SKM-1 (cell line): ENCODE data around the gene ATP2B1.

ENCODE experiments used
- DNase-seq: peaks from one replicate; lab custom pipeline; 2025; ENCODE audit not compliant: unreplicated experiment; lab: John Stamatoyannopoulos, UW

ATP2B1 gene

DNA sequence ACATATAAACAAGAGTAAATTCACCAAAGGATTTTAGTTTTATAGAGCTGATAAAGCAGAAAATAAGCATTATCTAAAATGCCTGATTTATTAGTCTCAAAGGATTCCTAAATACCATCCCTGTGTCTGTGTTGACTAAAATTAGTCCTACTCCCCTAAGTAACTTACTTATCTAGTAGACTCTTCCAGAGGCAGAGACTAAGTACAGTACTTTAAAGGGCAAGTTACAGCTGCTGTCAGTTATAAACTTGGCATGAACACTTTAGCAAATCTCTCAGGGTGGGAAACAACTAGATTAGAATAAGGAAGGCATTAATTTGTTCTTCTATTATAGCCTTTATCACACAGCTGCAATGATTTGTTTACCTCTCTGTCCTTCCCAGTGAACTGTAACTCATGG, 46.0 kb downstream of the ATP2B1 start:
- no peak for DNase-seq

GRCh38 chr12:89661706-89662330, 46.8 kb downstream of the ATP2B1 start:
- no peak for DNase-seq

DNA sequence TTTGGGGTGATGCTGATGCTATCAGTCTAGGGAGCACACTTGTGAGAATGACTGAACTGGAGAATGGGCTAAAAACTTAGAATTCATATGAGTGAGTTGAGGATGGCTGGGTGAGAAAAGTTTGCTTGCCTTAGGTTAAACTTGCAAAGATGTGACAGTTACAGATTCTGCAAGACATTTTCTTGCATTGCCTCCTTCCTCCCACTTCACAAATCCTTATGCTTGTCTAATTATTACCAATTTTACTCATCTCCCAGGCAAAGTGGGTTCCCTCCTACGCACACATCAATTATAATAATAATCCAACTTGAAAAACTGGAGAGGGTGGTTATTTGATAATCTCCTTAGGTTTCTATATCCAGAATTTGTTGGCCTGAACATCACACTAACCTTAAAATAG, 50.9 kb downstream of the ATP2B1 start:
- no peak for DNase-seq

GRCh38 chr12:89657066-89657465, 51.6 kb downstream of the ATP2B1 start:
- no peak for DNase-seq

- no peak for DNase-seq
These were observed 52.8 kb downstream of the ATP2B1 start for GRCh38 chr12:89655841-89656240.

GRCh38 chr12:89651192-89651591, 57.4 kb downstream of the ATP2B1 start:
- no peak for DNase-seq

DNA sequence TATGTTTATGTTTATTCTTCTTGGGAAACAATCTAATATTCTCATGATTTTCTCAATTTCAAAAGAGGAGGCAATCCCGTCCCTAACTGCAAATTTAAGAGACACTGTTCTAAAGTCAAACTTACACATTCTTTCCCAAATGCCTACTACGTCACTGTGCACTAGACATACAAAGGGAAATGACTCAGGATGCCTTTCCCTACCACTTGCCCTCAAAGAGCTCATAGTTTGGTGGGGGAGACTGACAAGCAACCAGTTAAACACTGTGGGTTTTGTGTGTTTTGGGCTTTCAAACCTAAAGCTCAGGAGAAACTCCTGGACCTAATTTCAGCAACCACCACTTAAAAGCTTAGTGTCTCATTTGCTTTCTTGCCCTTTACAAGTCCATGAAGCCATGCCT, 58.4 kb downstream of the ATP2B1 start:
- no peak for DNase-seq

DNA sequence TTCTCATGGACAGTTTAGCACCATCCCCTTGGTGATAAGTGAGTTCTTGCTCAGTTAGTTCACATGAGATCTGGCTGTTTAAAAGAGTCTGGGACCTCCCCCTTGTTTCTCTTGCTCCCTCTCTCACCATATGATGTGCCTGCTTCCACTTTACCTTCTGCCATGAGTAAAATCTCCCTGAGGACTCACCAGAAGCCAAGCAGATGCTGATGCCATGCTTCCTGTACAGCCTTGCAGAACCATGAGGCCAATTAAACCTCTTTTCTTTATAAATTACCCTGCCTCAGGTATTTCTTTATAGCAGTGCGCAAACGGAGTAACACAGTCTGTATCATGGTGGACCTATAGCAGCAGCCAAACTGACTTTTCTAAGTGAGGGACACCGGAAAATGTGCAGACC, 58.8 kb downstream of the ATP2B1 start:
- DNase-seq, result no peak

DNA sequence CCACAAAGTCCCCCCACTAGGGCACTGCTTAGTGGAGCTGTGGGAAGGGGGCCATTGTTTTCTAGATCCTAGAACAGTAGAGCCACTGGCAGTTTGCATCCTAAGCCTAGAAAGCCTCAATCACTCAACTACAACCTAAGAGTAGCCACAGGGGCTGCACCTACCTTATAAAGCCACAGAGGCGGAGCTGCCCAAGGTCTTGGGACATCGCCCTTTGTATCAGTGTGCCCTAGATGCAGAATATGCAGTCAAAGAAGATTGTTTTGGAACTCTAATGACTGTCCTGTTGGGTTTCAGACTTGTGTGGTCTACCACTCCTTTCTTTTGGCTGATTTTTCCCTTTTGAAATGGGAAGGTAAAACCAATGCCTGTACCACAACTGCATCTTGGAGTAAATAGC, 59.5 kb downstream of the ATP2B1 start:
- DNase-seq, result no peak

GRCh38 chr12:89648211-89648930, 60.3 kb downstream of the ATP2B1 start:
- no peak for DNase-seq

GRCh38 chr12:89645434-89645833, 63.2 kb downstream of the ATP2B1 start:
- DNase-seq, result no peak

DNA sequence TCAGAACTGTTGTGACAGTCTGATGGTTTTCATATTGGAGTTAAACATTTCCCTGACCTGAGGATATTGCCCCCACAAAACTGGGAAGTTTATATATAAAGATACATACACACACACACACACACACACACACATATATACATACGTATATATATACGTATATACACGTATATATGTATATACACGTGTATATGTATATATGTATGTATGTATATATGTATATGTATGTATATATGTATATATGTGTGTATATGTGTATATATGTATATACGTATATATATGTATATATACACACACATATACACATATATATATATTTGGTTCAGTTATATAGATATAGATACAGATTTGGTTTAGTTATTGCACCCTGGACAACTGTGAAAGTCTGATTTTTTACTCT, 65.7 kb downstream of the ATP2B1 start:
- DNase-seq, result no peak

DNA sequence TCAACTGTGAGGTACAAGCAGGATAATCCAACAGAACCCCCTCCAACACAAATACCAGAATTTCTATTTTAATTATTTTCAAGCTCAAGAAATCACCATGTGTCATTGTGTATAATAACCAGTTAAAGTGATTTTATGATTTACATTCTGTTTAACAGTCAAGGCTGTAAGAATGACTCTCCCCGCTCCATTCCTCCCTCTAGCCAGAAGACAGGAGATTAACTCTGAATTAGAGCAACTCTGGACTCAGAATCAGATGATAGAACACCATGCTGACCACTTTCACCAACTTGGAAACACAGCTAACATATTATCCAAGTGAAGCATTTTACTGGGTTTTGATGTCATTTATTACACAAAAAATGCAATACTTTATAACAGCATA, 71.9 kb downstream of the ATP2B1 start:
- DNase-seq, result no peak

GRCh38 chr12:89636052-89636775, 72.4 kb downstream of the ATP2B1 start:
- DNase-seq, result no peak

DNA sequence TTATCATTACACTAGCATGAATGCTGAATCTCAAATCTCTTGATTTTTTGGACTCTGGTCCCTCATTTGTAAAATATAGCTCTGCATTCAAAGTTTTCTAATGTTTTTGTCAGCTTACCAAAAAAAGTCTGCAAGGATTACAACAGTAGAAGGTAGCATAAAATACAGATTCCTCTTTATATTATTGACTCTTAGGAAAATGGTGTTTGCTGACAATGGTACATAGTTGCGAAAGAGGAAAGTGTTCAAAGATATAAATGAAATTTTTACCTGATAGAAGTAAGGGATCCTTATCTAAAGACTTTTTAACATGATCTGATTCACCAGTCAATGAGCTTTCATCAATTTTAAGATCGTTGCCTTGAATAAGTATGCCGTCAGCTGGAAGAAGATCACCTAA, 74.1 kb downstream of the ATP2B1 start:
- no peak for DNase-seq

DNA sequence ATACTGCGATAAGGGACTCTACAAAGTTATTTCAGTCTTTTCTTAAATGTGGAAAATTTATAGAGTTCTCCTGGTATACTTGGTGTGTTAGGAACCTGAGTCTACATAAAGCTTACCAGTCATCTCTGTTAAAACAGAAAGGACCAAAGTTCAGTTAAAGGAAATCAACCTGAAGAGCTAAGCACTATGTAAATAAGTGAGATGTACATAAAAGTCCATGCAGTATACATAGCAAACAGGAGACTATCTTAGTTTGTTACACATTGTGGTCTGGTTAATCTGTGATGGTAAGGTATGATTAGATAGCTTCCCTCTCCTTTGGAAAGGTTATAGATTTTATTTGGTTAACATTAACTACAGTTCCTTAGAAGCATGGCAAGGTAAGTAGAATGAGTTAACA, 75.9 kb downstream of the ATP2B1 start:
- no peak for DNase-seq

DNA sequence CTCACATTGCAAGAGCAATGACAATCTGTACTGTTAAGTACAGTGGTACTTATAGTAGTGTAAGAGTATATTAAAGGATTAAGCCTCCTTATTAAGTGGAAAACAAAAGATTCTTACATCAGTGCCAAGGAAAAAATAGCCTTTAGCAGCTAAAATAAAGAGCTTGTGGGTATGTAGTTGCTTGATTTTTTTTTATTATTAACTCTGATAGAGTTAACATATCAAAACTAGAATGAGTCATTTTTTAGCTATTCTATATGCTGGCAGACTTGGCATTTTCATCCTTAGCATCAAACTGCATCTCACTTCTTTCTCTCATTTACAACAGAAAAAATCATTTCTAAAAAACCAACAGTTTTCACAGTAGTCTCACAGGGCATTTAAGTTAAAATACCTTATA, 86.5 kb downstream of the ATP2B1 start:
- DNase-seq, result no peak

GRCh38 chr12:89621521-89621920, 87.1 kb downstream of the ATP2B1 start:
- DNase-seq, result no peak

- DNase-seq, result no peak
These were observed 88.9 kb downstream of the ATP2B1 start for GRCh38 chr12:89619764-89620163.

DNA sequence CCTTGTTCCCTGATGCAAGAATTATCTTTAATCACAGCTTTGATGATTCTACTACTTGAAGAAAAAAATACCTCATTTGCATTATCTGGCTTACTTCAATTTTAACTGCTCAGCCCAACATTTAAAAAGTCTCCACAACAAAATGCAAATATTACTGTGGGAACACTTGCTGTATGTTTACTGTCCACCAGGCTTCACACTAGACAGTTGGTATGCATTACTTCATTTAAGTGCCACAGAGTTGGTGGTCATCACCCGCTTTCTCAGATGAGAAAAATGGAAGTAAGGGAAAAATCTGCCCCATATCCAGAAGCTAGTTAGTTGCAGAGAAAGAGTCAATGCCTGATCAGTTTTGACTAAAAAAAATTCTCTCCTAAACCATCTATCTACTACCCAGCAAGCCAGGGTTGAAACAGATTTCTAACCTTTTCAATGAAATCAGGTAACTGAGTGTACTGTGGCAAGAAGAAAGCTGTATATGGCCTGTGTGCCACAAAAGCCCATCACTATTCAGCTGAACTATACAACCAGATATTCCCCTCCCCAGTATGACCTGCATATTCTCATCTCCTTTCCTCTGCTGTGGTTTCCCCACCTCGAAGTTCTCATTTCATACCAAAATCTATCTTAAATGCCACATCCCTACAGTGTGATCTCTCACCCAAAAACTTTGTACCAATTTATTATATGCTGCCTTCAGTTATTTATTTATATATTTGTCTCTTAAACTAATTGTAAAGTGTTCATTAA, 90.3 kb downstream of the ATP2B1 start:
- no peak for DNase-seq

- DNase-seq, result no peak
These were observed 98.3 kb downstream of the ATP2B1 start for GRCh38 chr12:89610366-89610765.

DNA sequence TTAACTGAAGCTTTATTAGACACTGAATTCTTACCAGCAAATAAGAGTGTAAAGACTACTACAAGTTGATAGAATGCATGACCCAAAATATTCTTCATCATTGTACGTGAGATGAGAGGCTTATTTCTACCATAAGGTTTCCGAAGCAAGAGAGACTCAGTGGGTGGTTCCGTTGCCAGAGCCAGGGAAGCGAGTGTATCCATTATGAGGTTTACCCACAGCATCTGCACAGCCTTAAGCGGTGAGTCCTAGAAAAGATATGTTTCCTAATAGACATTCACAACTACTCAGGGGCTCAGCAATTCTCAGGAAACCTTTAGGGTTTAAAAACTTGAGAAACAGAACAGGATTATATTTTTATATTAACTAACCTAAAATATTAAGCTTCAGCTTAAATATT, 105.0 kb downstream of the ATP2B1 start:
- no peak for DNase-seq
